PC-3 (cell line): ENCODE data around the gene GMEB2. TPM values are rescaled to one million over a fixed set of nuclear protein-coding genes. Genes with fewer than 3 reads are reported as not detected.

ENCODE experiments used
- ATAC-seq: fragments of 200-7000 bp; cut with Tn5 transposase; 2 replicates; pipeline ENCODE4 v1.9.1; 2020; ENCODE audit warnings: mild to moderate bottlenecking, moderate library complexity
- BruUV-seq: library from RNA; stranded (reverse); fragments of 400-500 nt; replicated peaks from 2 replicates; lab custom pipeline; 2021; lab: Mats Ljungman, UMichigan
- CTCF ChIA-PET: fragments of 300-600 bp; sonication (Branson Sonifier 250); formaldehyde crosslinking; loops from one replicate; lab custom pipeline; 2022; ENCODE audit warnings: antibody characterized with exemption; lab: Charles Lee
- POLR2A ChIA-PET: fragments of 300-600 bp; sonication (Branson Sonifier 250); formaldehyde crosslinking; loops from one replicate; lab custom pipeline; 2022; ENCODE audit warnings: antibody characterized with exemption; ENCODE audit not compliant: unreplicated experiment; lab: Charles Lee
- DNase-seq: peaks from one replicate; pipeline ENCODE4 v3.0.0-alpha.2; 2015
- H2AFZ ChIP-seq: fragments of 300-600 bp; sonication (generic); 2 replicates; pipeline ENCODE4 v1.6.0; 2016; ENCODE audit warnings: antibody characterized with exemption, low read length
- H3F3A ChIP-seq: fragments of 300-600 bp; sonication (generic); one replicate; pipeline ENCODE4 v1.6.0; 2017; ENCODE audit warnings: antibody characterized with exemption, low read length, control low read depth, mild to moderate bottlenecking; ENCODE audit not compliant: unreplicated experiment
- H3K27ac ChIP-seq: fragments of 300-600 bp; sonication (generic); 2 replicates; pipeline ENCODE4 v1.5.1; 2016; ENCODE audit warnings: mild to moderate bottlenecking, low read length
- H3K27me3 ChIP-seq: fragments of 300-600 bp; sonication (generic); 2 replicates; pipeline ENCODE4 v1.6.1; 2016; ENCODE audit warnings: low read length, mixed read lengths
- H3K36me3 ChIP-seq: fragments of 300-600 bp; sonication (generic); 2 replicates; pipeline ENCODE4 v1.6.1; 2016; ENCODE audit warnings: low read depth, mixed run types, low read length, mixed read lengths
- H3K4me1 ChIP-seq: fragments of 300-600 bp; sonication (generic); 2 replicates; pipeline ENCODE4 v1.5.1; 2016; ENCODE audit warnings: low read length; ENCODE audit not compliant: insufficient read depth
- H3K4me2 ChIP-seq: fragments of 300-600 bp; sonication (generic); 2 replicates; pipeline ENCODE4 v1.6.0; 2016; ENCODE audit warnings: low read length
- H3K4me3 ChIP-seq: fragments of 300-600 bp; sonication (generic); 2 replicates; pipeline ENCODE4 v1.5.1; 2016; ENCODE audit warnings: mild to moderate bottlenecking, low read length, mixed read lengths
- H3K79me2 ChIP-seq: fragments of 300-600 bp; sonication (generic); 2 replicates; pipeline ENCODE4 v1.6.1; 2017; ENCODE audit warnings: low read length, mixed read lengths
- H3K9ac ChIP-seq: fragments of 300-600 bp; sonication (generic); 2 replicates; pipeline ENCODE4 v1.6.0; 2016; ENCODE audit warnings: mild to moderate bottlenecking, low read length
- H3K9me2 ChIP-seq: fragments of 300-600 bp; sonication (generic); replicated peaks from 2 replicates; pipeline ENCODE4 v1.6.1; 2016; ENCODE audit warnings: mixed run types, low read length, mixed read lengths
- H3K9me3 ChIP-seq: fragments of 300-600 bp; sonication (generic); 2 replicates; pipeline ENCODE4 v1.6.1; 2016; ENCODE audit warnings: low read length, mixed read lengths
- H4K20me1 ChIP-seq: fragments of 300-600 bp; sonication (generic); 2 replicates; pipeline ENCODE4 v1.6.1; 2016; ENCODE audit warnings: low read length, mixed read lengths
- EZH2 ChIP-seq: fragments of 300-600 bp; sonication (generic); IDR thresholded peaks from one replicate; pipeline ENCODE4 v1.6.1; 2017; ENCODE audit warnings: antibody characterized with exemption, mild to moderate bottlenecking, low read length; ENCODE audit not compliant: unreplicated experiment
- EZH2phosphoT487 ChIP-seq: fragments of 300-600 bp; sonication (generic); IDR thresholded peaks from 2 replicates; pipeline ENCODE4 v1.6.1; 2018; ENCODE audit warnings: mild to moderate bottlenecking, antibody characterized with exemption, low read length, borderline replicate concordance
- intact Hi-C: fragments of 100-400 bp; cut with micrococcal nuclease; formaldehyde crosslinking; loops from 2 replicates; pipeline ENCODE4 v1.9.0; 2023
- total RNA-seq: library from RNA; depleted of rRNA; stranded (reverse); fragments of >200 nt; gene quantifications from 2 replicates; pipeline ENCODE4 v1.2.3, GENCODE V29; 2014
- TF ChIP-seq, protein P1 (sequence below): fragments of 300-600 bp; sonication (generic); conservative IDR thresholded peaks from 2 replicates; pipeline ENCODE4 v1.5.1; 2017; ENCODE audit warnings: antibody characterized with exemption, low read depth, mild to moderate bottlenecking, low read length

Gene GMEB2
- total RNA-seq, 1 experiment from 2014 or later, result 13.7 TPM

DNA sequence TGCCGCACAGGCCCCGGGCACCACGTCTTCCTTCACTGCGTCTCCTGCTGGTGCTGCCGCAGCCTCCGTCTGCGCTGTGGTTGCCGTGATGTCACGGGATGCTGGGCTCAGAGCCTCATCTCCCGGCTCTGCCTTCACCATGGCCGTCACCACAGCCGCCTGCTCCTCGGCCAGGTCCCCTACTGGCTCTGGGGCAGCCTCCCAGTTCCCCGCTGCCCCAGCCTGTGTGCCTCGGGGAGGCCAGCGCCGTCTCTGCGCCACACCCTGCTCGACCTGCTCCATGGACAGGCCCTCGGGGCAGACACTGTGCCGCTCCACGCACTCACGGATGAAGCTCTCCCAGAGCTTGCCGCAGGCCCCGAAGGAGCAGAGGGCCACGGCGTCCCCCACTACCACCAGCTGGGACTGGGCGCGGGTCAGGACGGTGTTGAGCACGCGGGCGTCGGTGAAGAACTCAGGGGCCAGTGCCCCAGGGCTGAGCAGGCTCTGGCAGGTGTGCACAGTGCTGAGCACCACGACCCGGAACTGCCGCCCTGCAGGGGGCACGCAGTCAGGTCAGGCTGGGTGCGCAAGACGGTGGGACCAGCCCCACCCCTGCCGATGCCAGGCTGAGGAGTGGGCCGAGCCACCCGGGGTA, 61.1 kb downstream of the GMEB2 start:
- TF ChIP-seq EZH2 (no peak), EZH2phosphoT487 (no peak)
- TF ChIP-seq, protein P1, sequence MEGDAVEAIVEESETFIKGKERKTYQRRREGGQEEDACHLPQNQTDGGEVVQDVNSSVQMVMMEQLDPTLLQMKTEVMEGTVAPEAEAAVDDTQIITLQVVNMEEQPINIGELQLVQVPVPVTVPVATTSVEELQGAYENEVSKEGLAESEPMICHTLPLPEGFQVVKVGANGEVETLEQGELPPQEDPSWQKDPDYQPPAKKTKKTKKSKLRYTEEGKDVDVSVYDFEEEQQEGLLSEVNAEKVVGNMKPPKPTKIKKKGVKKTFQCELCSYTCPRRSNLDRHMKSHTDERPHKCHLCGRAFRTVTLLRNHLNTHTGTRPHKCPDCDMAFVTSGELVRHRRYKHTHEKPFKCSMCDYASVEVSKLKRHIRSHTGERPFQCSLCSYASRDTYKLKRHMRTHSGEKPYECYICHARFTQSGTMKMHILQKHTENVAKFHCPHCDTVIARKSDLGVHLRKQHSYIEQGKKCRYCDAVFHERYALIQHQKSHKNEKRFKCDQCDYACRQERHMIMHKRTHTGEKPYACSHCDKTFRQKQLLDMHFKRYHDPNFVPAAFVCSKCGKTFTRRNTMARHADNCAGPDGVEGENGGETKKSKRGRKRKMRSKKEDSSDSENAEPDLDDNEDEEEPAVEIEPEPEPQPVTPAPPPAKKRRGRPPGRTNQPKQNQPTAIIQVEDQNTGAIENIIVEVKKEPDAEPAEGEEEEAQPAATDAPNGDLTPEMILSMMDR, result no peak
- no TSS peak for BruUV-seq
- POLR2A ChIA-PET, result interaction anchor here (0.6 kb wide), 1 partner anchor 8 kb away, joined by 4 read pairs; the partner anchor contains the start of gene HELZ2

DNA sequence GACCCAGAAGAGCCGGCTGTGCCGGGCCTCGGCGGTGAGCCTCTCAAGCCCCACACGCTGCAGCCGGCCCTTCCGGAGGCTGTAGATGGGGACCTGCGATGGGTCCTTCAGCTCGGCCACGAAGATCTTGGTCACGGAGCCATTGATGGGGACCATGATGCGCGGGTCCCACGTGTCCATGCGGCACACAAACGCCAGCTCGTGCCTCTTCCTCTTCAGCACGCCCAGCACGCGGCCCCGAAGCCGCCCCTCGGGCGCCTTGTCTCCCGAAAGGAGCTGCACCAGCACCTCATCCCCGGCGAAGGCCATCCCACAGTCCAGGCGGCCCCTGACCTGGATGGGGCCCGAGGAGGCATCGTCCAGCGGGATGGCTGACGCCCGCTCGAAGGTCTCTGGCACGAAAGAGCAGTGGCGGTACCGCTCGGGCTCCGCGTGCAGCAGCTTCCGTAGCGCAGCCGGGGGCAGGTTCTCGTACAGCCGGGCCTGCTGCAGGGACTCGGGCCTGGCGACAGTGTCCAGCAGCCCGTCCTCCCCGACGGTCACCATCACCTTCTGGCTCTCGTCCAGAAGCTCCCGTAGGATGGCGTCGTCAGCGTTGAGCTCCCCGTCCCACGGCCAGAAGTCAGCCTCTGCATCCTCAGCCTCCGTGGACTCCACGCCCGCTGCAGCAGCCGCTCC, 61.7 kb downstream of the GMEB2 start:
- Histone ChIP-seq H3K4me3 (no peak overlapping the region), H2AFZ (no peak overlapping the region), H3K9me2 (no peaks in the 10 kb centered on the region), H3F3A (no peaks in the 10 kb centered on the region), H3K36me3 (peaks cover 3% of the 10 kb centered on the region; the same call in 1 of the 2 replicates), H3K79me2 (no peaks in the 10 kb centered on the region), H3K4me1 (no peaks in the 10 kb centered on the region), H3K4me2 (no peak overlapping the region), H3K27me3 (no peaks in the 10 kb centered on the region), H4K20me1 (no peaks in the 10 kb centered on the region), H3K27ac (no peak overlapping the region), H3K9me3 (no peaks in the 10 kb centered on the region), H3K9ac (no peak overlapping the region)
- no peak for ATAC-seq
- CTCF ChIA-PET, result no interaction called here
- TF ChIP-seq EZH2phosphoT487 (no peak), EZH2 (no peak)
- TF ChIP-seq, protein P1, result no peak
- BruUV-seq, result no TSS peak
- no peak for DNase-seq
- intact Hi-C loops, result no loop called here
- POLR2A ChIA-PET, result interaction anchor here (0.6 kb wide), 1 partner anchor 9 kb away, joined by 4 read pairs; the partner anchor contains the start of gene HELZ2

More for the DNA sequence above, 61.1 kb downstream of the GMEB2 start:
- no peaks in the 10 kb centered on the region for H3K79me2 ChIP-seq
- no peak overlapping the region for H3K4me2 ChIP-seq
- ATAC-seq, result no peak
- no peaks in the 10 kb centered on the region for H3F3A ChIP-seq
- H3K9me3 ChIP-seq, result no peaks in the 10 kb centered on the region
- no peak overlapping the region for H3K9ac ChIP-seq
- H3K4me1 ChIP-seq, result no peaks in the 10 kb centered on the region
- H4K20me1 ChIP-seq, result no peaks in the 10 kb centered on the region
- DNase-seq, result no peak
- no peaks in the 10 kb centered on the region for H3K36me3 ChIP-seq
- intact Hi-C loops, result no loop called here
- CTCF ChIA-PET, result no interaction called here
- no peak overlapping the region for H3K27ac ChIP-seq
- H2AFZ ChIP-seq, result no peak overlapping the region
- no peaks in the 10 kb centered on the region for H3K27me3 ChIP-seq
- H3K4me3 ChIP-seq, result no peak overlapping the region
- no peaks in the 10 kb centered on the region for H3K9me2 ChIP-seq
